Measurements from ENCODE around the gene KCTD21.

Gene KCTD21

GRCh38 chr11:78212586-78213371 is 24.4 kb upstream of the KCTD21 start:
- H3K27ac ChIP-seq (ENCODE audit: low read length): no peak overlapping the region
- no peak for DNase-seq
- H3K4me3 ChIP-seq (ENCODE audit: low read length): no peak overlapping the region
- no peak overlapping the region for H3K4me2 ChIP-seq (ENCODE audit: low read depth, low read length)
- H4K20me1 ChIP-seq (ENCODE audit: insufficient read depth, low read length): no peaks in the 10 kb centered on the region
- no peaks in the 10 kb centered on the region for H3F3A ChIP-seq (ENCODE audit: insufficient read depth, low read length)
- H3K36me3 ChIP-seq (replicated peaks; ENCODE audit: insufficient read depth, low read length): no peaks in the 10 kb centered on the region
- TF ChIP-seq EZH2 (optimal IDR thresholded peaks at IDR 0.05; ENCODE audit: low read depth, low read length) (no peak), EZH2phosphoT487 (IDR thresholded peaks at IDR 0.05; ENCODE audit: low read length) (no peak), CTCF (IDR thresholded peaks at IDR 0.05; ENCODE audit: low read length) (no peak)
- H3K27me3 ChIP-seq (replicated peaks; ENCODE audit: insufficient read depth, low read length): no peaks in the 10 kb centered on the region
- no peak overlapping the region for H2AFZ ChIP-seq (ENCODE audit: low read length)
- no peaks in the 10 kb centered on the region for H3K9me3 ChIP-seq (replicated peaks; ENCODE audit: insufficient read depth, low read length)
- H3K79me2 ChIP-seq (ENCODE audit: low read length): no peaks in the 10 kb centered on the region
- H3K9me2 ChIP-seq (replicated peaks; ENCODE audit: insufficient read depth, low read length): no peaks in the 10 kb centered on the region
- H3K9ac ChIP-seq (ENCODE audit: low read length): no peak overlapping the region
- no peaks in the 10 kb centered on the region for H3K4me1 ChIP-seq (ENCODE audit: low read length)

GRCh38 chr11:78211565-78211964 is 23.1 kb upstream of the KCTD21 start:
- H3K79me2 ChIP-seq (ENCODE audit: low read length): no peaks in the 10 kb centered on the region

GRCh38 chr11:78210000-78210608 is 21.7 kb upstream of the KCTD21 start:
- no peaks in the 10 kb centered on the region for H3K9me2 ChIP-seq (replicated peaks; ENCODE audit: insufficient read depth, low read length)
- no peak for DNase-seq
- H3K79me2 ChIP-seq (ENCODE audit: low read length): no peaks in the 10 kb centered on the region
- no peaks in the 10 kb centered on the region for H3K9me3 ChIP-seq (replicated peaks; ENCODE audit: insufficient read depth, low read length)
- no peak for TF ChIP-seq EZH2 (optimal IDR thresholded peaks at IDR 0.05; ENCODE audit: low read depth, low read length)
- TF ChIP-seq EZH2phosphoT487 (IDR thresholded peaks at IDR 0.05; ENCODE audit: low read length): no peak
- TF ChIP-seq CTCF (IDR thresholded peaks at IDR 0.05; ENCODE audit: low read length): no peak
- H3K36me3 ChIP-seq (replicated peaks; ENCODE audit: insufficient read depth, low read length): no peaks in the 10 kb centered on the region
- H3K9ac ChIP-seq (ENCODE audit: low read length): no peak overlapping the region
- H3F3A ChIP-seq (ENCODE audit: insufficient read depth, low read length): no peaks in the 10 kb centered on the region
- no peak overlapping the region for H3K27ac ChIP-seq (ENCODE audit: low read length)
- H3K4me2 ChIP-seq (ENCODE audit: low read depth, low read length): no peak overlapping the region
- no peaks in the 10 kb centered on the region for H3K4me1 ChIP-seq (ENCODE audit: low read length)
- H2AFZ ChIP-seq (ENCODE audit: low read length): no peak overlapping the region
- H3K27me3 ChIP-seq (replicated peaks; ENCODE audit: insufficient read depth, low read length): no peaks in the 10 kb centered on the region
- H4K20me1 ChIP-seq (ENCODE audit: insufficient read depth, low read length): no peaks in the 10 kb centered on the region
- H3K4me3 ChIP-seq (ENCODE audit: low read length): no peak overlapping the region

More at GRCh38 chr11:78211565-78211964, 23.1 kb upstream of the KCTD21 start:
- H4K20me1 ChIP-seq (ENCODE audit: insufficient read depth, low read length): no peaks in the 10 kb centered on the region
- H3K4me2 ChIP-seq (ENCODE audit: low read depth, low read length): no peak overlapping the region
- H3K27ac ChIP-seq (ENCODE audit: low read length): no peak overlapping the region
- H2AFZ ChIP-seq (ENCODE audit: low read length): no peak overlapping the region
- DNase-seq: no peak
- no peaks in the 10 kb centered on the region for H3K36me3 ChIP-seq (replicated peaks; ENCODE audit: insufficient read depth, low read length)
- no peak for TF ChIP-seq EZH2 (optimal IDR thresholded peaks at IDR 0.05; ENCODE audit: low read depth, low read length)
- TF ChIP-seq EZH2phosphoT487 (IDR thresholded peaks at IDR 0.05; ENCODE audit: low read length): no peak
- TF ChIP-seq CTCF (IDR thresholded peaks at IDR 0.05; ENCODE audit: low read length): no peak
- no peak overlapping the region for H3K4me3 ChIP-seq (ENCODE audit: low read length)
- no peak overlapping the region for H3K9ac ChIP-seq (ENCODE audit: low read length)
- H3F3A ChIP-seq (ENCODE audit: insufficient read depth, low read length): no peaks in the 10 kb centered on the region
- H3K9me3 ChIP-seq (replicated peaks; ENCODE audit: insufficient read depth, low read length): no peaks in the 10 kb centered on the region
- no peaks in the 10 kb centered on the region for H3K4me1 ChIP-seq (ENCODE audit: low read length)
- H3K27me3 ChIP-seq (replicated peaks; ENCODE audit: insufficient read depth, low read length): no peaks in the 10 kb centered on the region
- H3K9me2 ChIP-seq (replicated peaks; ENCODE audit: insufficient read depth, low read length): no peaks in the 10 kb centered on the region
